ENCODE data around the gene GAB2.

- TF ChIP-seq PBX3 (CRISPR knock-in tag; IDR thresholded peaks at IDR 0.05; ENCODE audit: borderline replicate concordance), result no peak
- TF ChIP-seq ATF2 (CRISPR knock-in tag; IDR thresholded peaks at IDR 0.05), result no peak
- no peak for TF ChIP-seq ZSCAN25 (CRISPR knock-in tag; IDR thresholded peaks at IDR 0.05)
- TF ChIP-seq SMC3 (IDR thresholded peaks at IDR 0.05; ENCODE audit: low read length), result no peak
- TF ChIP-seq, protein P1, sequence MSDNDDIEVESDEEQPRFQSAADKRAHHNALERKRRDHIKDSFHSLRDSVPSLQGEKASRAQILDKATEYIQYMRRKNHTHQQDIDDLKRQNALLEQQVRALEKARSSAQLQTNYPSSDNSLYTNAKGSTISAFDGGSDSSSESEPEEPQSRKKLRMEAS (IDR thresholded peaks at IDR 0.05), result no peak
- no peak for TF ChIP-seq ZNF781 (CRISPR knock-in tag; IDR thresholded peaks at IDR 0.05; ENCODE audit: borderline replicate concordance, not compliant biosample characterization)
Observed at GRCh38 chr11:78216571-78217287, 200.9 kb downstream of the GAB2 start.
